Measurements from ENCODE around the gene GOLGA1. TPM values are rescaled to one million over a fixed set of nuclear protein-coding genes. Genes with fewer than 3 reads are reported as not detected.
A peak's percentile ranks its signal among the peaks of the same experiment; 100 is the strongest.

The GOLGA1 gene
- total and polyA plus RNA-seq, 2 of the 13 experiments (the other 11 are each of a cell fraction or from before 2014, with no cell fraction given): 12.7 to 15.9 TPM

- peak; percentile 84 for TF ChIP-seq SAP130 (CRISPR knock-in tag; IDR thresholded peaks at IDR 0.05; ENCODE audit: low read depth)
- no peak for TF ChIP-seq ZNF318 (CRISPR knock-in tag; IDR thresholded peaks at IDR 0.05)
- peak; percentile 65; the same call in 1 of the 2 replicates for TF ChIP-seq ZNF441 (CRISPR knock-in tag; IDR thresholded peaks at IDR 0.05; ENCODE audit: borderline replicate concordance)
- no peak for TF ChIP-seq POLR2AphosphoS2 (IDR thresholded peaks at IDR 0.05; ENCODE audit: low read depth, low read length)
- peak; percentile 83 for TF ChIP-seq SP4 (CRISPR knock-in tag; IDR thresholded peaks at IDR 0.05)
- no peak for TF ChIP-seq LCORL (IDR thresholded peaks at IDR 0.05)
- peak; percentile 53; the same call in 1 of the 2 replicates for TF ChIP-seq LCORL (CRISPR knock-in tag; IDR thresholded peaks at IDR 0.05)
- peak; percentile 72 for TF ChIP-seq YY1 (IDR thresholded peaks at IDR 0.05; ENCODE audit: insufficient read depth, insufficient replicate concordance, low read depth, low read length)
- no peak for TF ChIP-seq ZBTB46 (CRISPR knock-in tag; IDR thresholded peaks at IDR 0.05; ENCODE audit: borderline replicate concordance)
- TF ChIP-seq ZBTB8A (CRISPR knock-in tag; IDR thresholded peaks at IDR 0.05; ENCODE audit: borderline replicate concordance, low read depth): no peak
- no peak for TF ChIP-seq ZNF251 (CRISPR knock-in tag; IDR thresholded peaks at IDR 0.05)
- TF ChIP-seq NFE2 (CRISPR knock-in tag; IDR thresholded peaks at IDR 0.05): no peak
- no peak; the same call in 1 of the 2 replicates for TF ChIP-seq HBP1 (CRISPR knock-in tag; IDR thresholded peaks at IDR 0.05; ENCODE audit: low read depth)
- peak; percentile 58; the same call in 1 of the 2 replicates for TF ChIP-seq ZBTB2 (CRISPR knock-in tag; IDR thresholded peaks at IDR 0.05; ENCODE audit: low read depth)
Measured at GRCh38 chr9:124868511-124869465, 72.1 kb downstream of the GOLGA1 start (continued).

All from HepG2 (cell line).